Spleen (tissue), 11 donors: ENCODE measurements around the gene USP17L21. TPM values are rescaled to one million over a fixed set of nuclear protein-coding genes. Genes with fewer than 3 reads are reported as not detected.
A peak's percentile ranks its signal among the peaks of the same experiment; 100 is the strongest.
"Not testable (repeated sequence)": the region's sequence is repeated elsewhere in the genome, so short reads cannot be mapped to it uniquely, and the experiment has no call there.

ENCODE experiments used
- DNase-seq: peaks from one replicate; pipeline ENCODE4 v3.0.0-alpha.2; 2020
- H3K27ac ChIP-seq, 8 donors: fragments of 200-600 bp; sonication (generic) in 7 of 8; 1 replicate in 4 of 8; 2 replicates in 4 of 8; pipeline versions ENCODE4 v1.5.0 to v1.8.0; 2016 to 2021; ENCODE audit warnings: inconsistent platforms in 4 of 8, mild to moderate bottlenecking in 4 of 8, moderate library complexity in 1 of 8
- H3K27me3 ChIP-seq, 7 donors: fragments of 200-600 bp; sonication (generic) in 6 of 7; replicated peaks in 1 of 7; 1 replicate in 4 of 7; 2 replicates in 3 of 7; pipeline versions ENCODE4 v1.5.0 to v1.8.0; 2016 to 2021; ENCODE audit warnings: inconsistent platforms in 3 of 7, mild to moderate bottlenecking in 1 of 7
- H3K36me3 ChIP-seq, 6 donors: fragments of 200-600 bp; sonication (generic) in 5 of 6; 1 replicate in 4 of 6; 2 replicates in 2 of 6; pipeline versions ENCODE4 v1.5.0 to v1.8.0; 2016 to 2021; ENCODE audit warnings: inconsistent platforms in 2 of 6
- H3K4me1 ChIP-seq, 6 donors: fragments of 200-600 bp; sonication (generic) in 5 of 6; 1 replicate in 3 of 6; 2 replicates in 3 of 6; pipeline versions ENCODE4 v1.5.0 to v1.8.0; 2016 to 2021; ENCODE audit warnings: inconsistent platforms in 3 of 6
- H3K4me3 ChIP-seq, 8 donors: fragments of 200-600 bp; sonication (generic) in 7 of 8; 1 replicate in 4 of 8; 2 replicates in 4 of 8; pipeline versions ENCODE4 v1.5.0 to v1.8.0; 2016 to 2021; ENCODE audit warnings: inconsistent platforms in 4 of 8, mild to moderate bottlenecking in 4 of 8, moderate library complexity in 2 of 8
- H3K9me3 ChIP-seq, 8 donors: fragments of 200-600 bp; sonication (generic) in 7 of 8; 1 replicate in 4 of 8; 2 replicates in 4 of 8; pipeline versions ENCODE4 v1.5.0 to v1.8.0; 2016 to 2021; ENCODE audit warnings: inconsistent platforms in 4 of 8
- WGBS, 5 donors: extraction: QIAGEN DNeasy Blood & Tissue Kit in 3 of 5; methylation state at CpG; one replicate each; pipeline versions ENCODE4 v1.1.5 to v1.1.7; 2013 to 2018; 5-methylcytosine and 5-hydroxymethylcytosine counted together
- intact Hi-C: fragments of 100-400 bp; cut with DNase I; formaldehyde crosslinking; loops from one replicate; pipeline ENCODE4 v1.15.0; 2023; ENCODE audit warnings: low total_unique reads
- polyA plus RNA-seq, 3 donors: library from polyadenylated mRNA; stranded (reverse); fragments of 200-250 nt; gene quantifications; one replicate each; pipeline ENCODE4 v1.2.1, GENCODE V29; 2013
- total RNA-seq, 7 donors: library from RNA; depleted of rRNA in 3 of 7; stranded (reverse); fragments of >200 nt in 3 of 7; fragmentation: NEBNext Ultra II Directional in 4 of 7; extraction: Animal tissue kit (Norgen Biotek cat#: 25700) in 4 of 7; gene quantifications; one replicate each; pipeline versions ENCODE4 v1.1.0 to v1.2.1, GENCODE V29; 2016 to 2021
- donor health status: healthy with polysubstance abuse.
- donor health status: DM: no; HTN: no; CAD: no; lungs with moderate emphysema.
- donor health status: DM: no; HTN: no; CAD: no.
- donor health status: Bipolar disorder and iron deficiency.
- donor health status: healthy.
- donor health status: DM: no; HTN: no; CAD: no.
- donor health status: DM: yes; HTN: yes; CAD: no.

USP17L21 gene
- total and polyA plus RNA-seq, 10 donors = not detected

DNA sequence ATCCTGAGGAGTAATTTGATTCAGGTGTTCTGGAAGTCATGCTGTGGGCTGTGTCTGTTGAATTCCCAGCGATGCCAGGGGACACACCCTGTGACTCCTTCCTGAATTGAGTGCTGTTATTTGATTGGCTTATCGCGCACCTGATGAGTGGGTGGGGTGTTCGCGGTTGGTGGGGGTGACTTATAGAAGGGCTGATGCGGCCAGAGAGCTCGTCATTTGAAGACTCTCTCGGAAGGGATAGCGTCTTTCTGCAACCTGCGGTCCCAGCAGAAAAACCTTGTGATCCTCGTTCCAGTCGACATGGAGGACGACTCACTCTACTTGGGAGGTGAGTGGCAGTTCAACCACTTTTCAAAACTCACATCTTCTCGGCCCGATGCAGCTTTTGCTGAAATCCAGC is 4.8 kb upstream of the USP17L21 start, which contains the start of gene USP17L20:
TSS of gene USP17L20 (plus strand) at position 301 of the 400 bp plus-strand sequence. CDS start at position 301, 0 bp downstream.
- H3K27ac ChIP-seq, H3K4me1 ChIP-seq, H3K27me3 ChIP-seq, H3K4me3 ChIP-seq, H3K36me3 ChIP-seq, DNase-seq, intact Hi-C loops, H3K9me3 ChIP-seq: not testable (repeated sequence)
- no CpG with 5 or more reads among the region's 15 CpGs for WGBS, 5 donors

GRCh38 chr4:9267319-9267718 is 4.6 kb downstream of the USP17L21 start, which contains the start of gene USP17L22:
Gene USP17L22 (plus strand): TSS chr4:9267619. CDS start chr4:9267619, 0 bp downstream.
- no CpG with 5 or more reads among the region's 15 CpGs for WGBS, 5 donors
- intact Hi-C loops, H3K9me3 ChIP-seq, DNase-seq, H3K36me3 ChIP-seq, H3K27me3 ChIP-seq, H3K4me3 ChIP-seq, H3K27ac ChIP-seq, H3K4me1 ChIP-seq: not testable (repeated sequence)

GRCh38 chr4:9271719-9272118 is 9.0 kb downstream of the USP17L21 start:
- H3K9me3 ChIP-seq, H3K36me3 ChIP-seq, H3K4me1 ChIP-seq, H3K4me3 ChIP-seq, intact Hi-C loops, H3K27ac ChIP-seq, H3K27me3 ChIP-seq: not testable (repeated sequence)
- 82 to 90% (median 88%) methylated on average over 5 to 8 of the region's 10 CpGs for WGBS, 5 donors
- DNase-seq = peak; percentile 91

Other genes with a start within 250 kb of the USP17L21 start
- not detected for gene FAM90A26, start 92.5 kb upstream of the USP17L21 start, total RNA-seq
- gene FAM90A26, start 92.5 kb upstream of the USP17L21 start, polyA plus RNA-seq = not detected
- gene USP17L10, start 52.2 kb upstream of the USP17L21 start, total RNA-seq = not detected
- not detected for gene USP17L10, start 52.2 kb upstream of the USP17L21 start, polyA plus RNA-seq
- not detected for gene USP17L11, start 47.5 kb upstream of the USP17L21 start, total RNA-seq
- gene USP17L11, start 47.5 kb upstream of the USP17L21 start, polyA plus RNA-seq = not detected
- gene USP17L12, start 42.7 kb upstream of the USP17L21 start, total RNA-seq = not detected
- gene USP17L12, start 42.7 kb upstream of the USP17L21 start, polyA plus RNA-seq = not detected
- not detected for gene USP17L13, start 38.0 kb upstream of the USP17L21 start, total RNA-seq
- gene USP17L13, start 38.0 kb upstream of the USP17L21 start, polyA plus RNA-seq = not detected
- gene USP17L15, start 28.5 kb upstream of the USP17L21 start, total RNA-seq = not detected
- gene USP17L15, start 28.5 kb upstream of the USP17L21 start, polyA plus RNA-seq = not detected
- gene USP17L17, start 19.0 kb upstream of the USP17L21 start, total RNA-seq = not detected
- not detected for gene USP17L17, start 19.0 kb upstream of the USP17L21 start, polyA plus RNA-seq
- not detected for gene USP17L18, start 14.2 kb upstream of the USP17L21 start, total RNA-seq
- gene USP17L18, start 14.2 kb upstream of the USP17L21 start, polyA plus RNA-seq = not detected
- gene USP17L19, start 9.5 kb upstream of the USP17L21 start, total RNA-seq = not detected
- not detected for gene USP17L19, start 9.5 kb upstream of the USP17L21 start, polyA plus RNA-seq
- gene USP17L20, start 4.7 kb upstream of the USP17L21 start, total RNA-seq = not detected
- gene USP17L20, start 4.7 kb upstream of the USP17L21 start, polyA plus RNA-seq = not detected
- gene USP17L22, start 4.7 kb downstream of the USP17L21 start, total RNA-seq = not detected
- gene USP17L22, start 4.7 kb downstream of the USP17L21 start, polyA plus RNA-seq = not detected
- not detected for gene USP17L24, start 62.3 kb downstream of the USP17L21 start, total RNA-seq
- gene USP17L24, start 62.3 kb downstream of the USP17L21 start, polyA plus RNA-seq = not detected
- not detected for gene USP17L25, start 67.0 kb downstream of the USP17L21 start, total RNA-seq
- gene USP17L25, start 67.0 kb downstream of the USP17L21 start, polyA plus RNA-seq = not detected
- gene USP17L26, start 71.8 kb downstream of the USP17L21 start, total RNA-seq = not detected
- not detected for gene USP17L26, start 71.8 kb downstream of the USP17L21 start, polyA plus RNA-seq
- gene USP17L5, start 76.5 kb downstream of the USP17L21 start, total RNA-seq = not detected
- gene USP17L5, start 76.5 kb downstream of the USP17L21 start, polyA plus RNA-seq = not detected
- gene USP17L27, start 81.3 kb downstream of the USP17L21 start, total RNA-seq = not detected
- not detected for gene USP17L27, start 81.3 kb downstream of the USP17L21 start, polyA plus RNA-seq
- not detected for gene USP17L28, start 86.0 kb downstream of the USP17L21 start, total RNA-seq
- not detected for gene USP17L28, start 86.0 kb downstream of the USP17L21 start, polyA plus RNA-seq
- gene USP17L29, start 90.8 kb downstream of the USP17L21 start, total RNA-seq = not detected
- gene USP17L29, start 90.8 kb downstream of the USP17L21 start, polyA plus RNA-seq = not detected
- gene USP17L30, start 100.3 kb downstream of the USP17L21 start, total RNA-seq = not detected
- gene USP17L30, start 100.3 kb downstream of the USP17L21 start, polyA plus RNA-seq = not detected
- gene DEFB131A, start 181.5 kb downstream of the USP17L21 start, total RNA-seq = not detected
- not detected for gene DEFB131A, start 181.5 kb downstream of the USP17L21 start, polyA plus RNA-seq